ENCODE measurements around the gene HLA-DQB2.

GRCh38 chr6:32709625-32710024 lies 53.7 kb downstream of the HLA-DQB2 start:
- TF ChIP-seq, protein P1, sequence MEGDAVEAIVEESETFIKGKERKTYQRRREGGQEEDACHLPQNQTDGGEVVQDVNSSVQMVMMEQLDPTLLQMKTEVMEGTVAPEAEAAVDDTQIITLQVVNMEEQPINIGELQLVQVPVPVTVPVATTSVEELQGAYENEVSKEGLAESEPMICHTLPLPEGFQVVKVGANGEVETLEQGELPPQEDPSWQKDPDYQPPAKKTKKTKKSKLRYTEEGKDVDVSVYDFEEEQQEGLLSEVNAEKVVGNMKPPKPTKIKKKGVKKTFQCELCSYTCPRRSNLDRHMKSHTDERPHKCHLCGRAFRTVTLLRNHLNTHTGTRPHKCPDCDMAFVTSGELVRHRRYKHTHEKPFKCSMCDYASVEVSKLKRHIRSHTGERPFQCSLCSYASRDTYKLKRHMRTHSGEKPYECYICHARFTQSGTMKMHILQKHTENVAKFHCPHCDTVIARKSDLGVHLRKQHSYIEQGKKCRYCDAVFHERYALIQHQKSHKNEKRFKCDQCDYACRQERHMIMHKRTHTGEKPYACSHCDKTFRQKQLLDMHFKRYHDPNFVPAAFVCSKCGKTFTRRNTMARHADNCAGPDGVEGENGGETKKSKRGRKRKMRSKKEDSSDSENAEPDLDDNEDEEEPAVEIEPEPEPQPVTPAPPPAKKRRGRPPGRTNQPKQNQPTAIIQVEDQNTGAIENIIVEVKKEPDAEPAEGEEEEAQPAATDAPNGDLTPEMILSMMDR (IDR thresholded peaks at IDR 0.05; ENCODE audit: low read length) = no peak
- TF ChIP-seq EZH2phosphoT487 (IDR thresholded peaks at IDR 0.05; ENCODE audit: low read length) (no peak), EZH2 (optimal IDR thresholded peaks at IDR 0.05; ENCODE audit: low read depth, low read length) (no peak)
